GM12872 (cell line): ENCODE data around the gene APOH.

ENCODE experiments used
- CTCF ChIP-seq: IDR thresholded peaks from 3 replicates; pipeline ENCODE4 v1.5.1; 2011; ENCODE audit warnings: low read depth, mild to moderate bottlenecking, low read length, moderate library complexity; ENCODE audit not compliant: insufficient read depth

The APOH gene

GRCh38 chr17:66187718-66188117, 41.5 kb downstream of the APOH start:
- TF ChIP-seq CTCF = no peak

GRCh38 chr17:66185862-66186261, 43.4 kb downstream of the APOH start:
- TF ChIP-seq CTCF = no peak

- no peak for TF ChIP-seq CTCF
These were observed 44.8 kb downstream of the APOH start for GRCh38 chr17:66184392-66184791.

GRCh38 chr17:66183529-66183928, 45.7 kb downstream of the APOH start:
- no peak for TF ChIP-seq CTCF

- TF ChIP-seq CTCF = no peak
These were observed 50.6 kb downstream of the APOH start for GRCh38 chr17:66178642-66179041.

- TF ChIP-seq CTCF = no peak
These were observed 52.2 kb downstream of the APOH start for GRCh38 chr17:66177048-66177447.

GRCh38 chr17:66175892-66176291, 53.3 kb downstream of the APOH start:
- TF ChIP-seq CTCF = no peak
